Activated B cell treated with CpG ODN at 0.5 μM for 24 hours (primary cell): ENCODE measurements around the gene ATG14. TPM values are rescaled to one million over a fixed set of nuclear protein-coding genes. Genes with fewer than 3 reads are reported as not detected.

Source experiments
- ATAC-seq: fragments of 200-7000 bp; cut with Tn5 transposase; one replicate; pipeline ENCODE4 v1.10.0; 2021; ENCODE audit warnings: low read depth, mild to moderate bottlenecking, moderate library complexity
- CTCF ChIA-PET: fragments of 350-600 bp; sonication (Branson Sonifier 250); formaldehyde crosslinking; loops from one replicate; lab custom pipeline; 2021; ENCODE audit warnings: antibody characterized with exemption; lab: Charles Lee
- POLR2A ChIA-PET: fragments of 350-600 bp; sonication (Branson Sonifier 250); formaldehyde crosslinking; loops from one replicate; lab custom pipeline; 2021; ENCODE audit warnings: antibody characterized with exemption; lab: Charles Lee
- DNase-seq: peaks from one replicate; pipeline ENCODE4 v3.0.0; 2022
- H3K27ac Mint-ChIP-seq: one replicate; pipeline ENCODE4 v1.8.0; 2020; ENCODE audit warnings: mixed read lengths
- H3K27me3 Mint-ChIP-seq: one replicate; pipeline ENCODE4 v1.8.0; 2021; ENCODE audit warnings: mixed read lengths
- H3K36me3 Mint-ChIP-seq: one replicate; pipeline ENCODE4 v1.8.0; 2021; ENCODE audit warnings: low read depth, mixed read lengths
- H3K4me1 Mint-ChIP-seq: one replicate; pipeline ENCODE4 v1.8.0; 2021; ENCODE audit warnings: mixed read lengths
- H3K4me3 Mint-ChIP-seq: one replicate; pipeline ENCODE4 v1.8.0; 2020; ENCODE audit warnings: mild to moderate bottlenecking, mixed read lengths
- H3K9me3 Mint-ChIP-seq: one replicate; pipeline ENCODE4 v1.8.0; 2020; ENCODE audit warnings: mixed read lengths
- CTCF ChIP-seq: fragments of 200-600 bp; IDR thresholded peaks from one replicate; pipeline ENCODE4 v1.8.0; 2022; ENCODE audit warnings: antibody characterized with exemption, mild to moderate bottlenecking
- intact Hi-C: fragments of 100-400 bp; cut with micrococcal nuclease; formaldehyde crosslinking; loops from one replicate; pipeline ENCODE4 v1.15.1; 2024
- total RNA-seq: library from RNA; stranded (reverse); gene quantifications from 2 replicates; pipeline ENCODE4 v1.2.3, GENCODE V29; 2022

ATG14 gene
- total RNA-seq, 1 donor from 2014 or later, result 12.1 TPM

- peaks cover 7% of the 10 kb centered on the region for H3K4me1 Mint-ChIP-seq
- peaks cover 3% of the 10 kb centered on the region for H3K27me3 Mint-ChIP-seq
- POLR2A ChIA-PET, result interaction anchor here (0.6 kb wide), 1 partner anchor 107 kb away, joined by 7 read pairs; no protein-coding TSS in a partner anchor
- H3K9me3 Mint-ChIP-seq, result no peaks in the 10 kb centered on the region
- H3K4me3 Mint-ChIP-seq, result no peak overlapping the region
- H3K36me3 Mint-ChIP-seq, result no peaks in the 10 kb centered on the region
- intact Hi-C loops, result no loop called here
- TF ChIP-seq CTCF, result no peak
- CTCF ChIA-PET, result interaction anchor here (0.6 to 1.5 kb wide), 2 partner anchors 11 to 1631 kb away, joined by 3 to 4 read pairs; no protein-coding TSS in a partner anchor
- H3K27ac Mint-ChIP-seq, result no peak overlapping the region
- DNase-seq (no peak), ATAC-seq (no peak)
These were observed 23.2 kb upstream of the ATG14 start for GRCh38 chr14:55434805-55435174.

- Mint-ChIP-seq H3K27me3 (peaks cover 3% of the 10 kb centered on the region), H3K27ac (no peak overlapping the region), H3K36me3 (no peaks in the 10 kb centered on the region), H3K4me3 (no peak overlapping the region), H3K9me3 (no peaks in the 10 kb centered on the region), H3K4me1 (peaks cover 7% of the 10 kb centered on the region)
- no peak for DNase-seq
- no peak for TF ChIP-seq CTCF
- CTCF ChIA-PET, result interaction anchor here (0.6 to 1.5 kb wide), 2 partner anchors 12 to 1631 kb away, joined by 3 to 4 read pairs; no protein-coding TSS in a partner anchor
- POLR2A ChIA-PET, result interaction anchor here (0.6 kb wide), 1 partner anchor 106 kb away, joined by 7 read pairs; no protein-coding TSS in a partner anchor
- ATAC-seq, result no peak
- intact Hi-C loops, result no loop called here
These were observed 22.5 kb upstream of the ATG14 start for GRCh38 chr14:55433880-55434804.

- TF ChIP-seq CTCF, result no peak
- no peak overlapping the region for H3K4me3 Mint-ChIP-seq
- peaks cover 3% of the 10 kb centered on the region for H3K27me3 Mint-ChIP-seq
- no peaks in the 10 kb centered on the region for H3K9me3 Mint-ChIP-seq
- H3K36me3 Mint-ChIP-seq, result no peaks in the 10 kb centered on the region
- intact Hi-C loops, result no loop called here
- POLR2A ChIA-PET, result interaction anchor here (0.6 kb wide), 1 partner anchor 30 kb away, joined by 7 read pairs; no protein-coding TSS in a partner anchor
- DNase-seq (no peak), ATAC-seq (no peak)
- H3K27ac Mint-ChIP-seq, result no peak overlapping the region
- peaks cover 7% of the 10 kb centered on the region for H3K4me1 Mint-ChIP-seq
- CTCF ChIA-PET, result no interaction called here
These were observed 21.0 kb upstream of the ATG14 start for GRCh38 chr14:55432628-55433027.

GRCh38 chr14:55430024-55430690, 18.5 kb upstream of the ATG14 start:
- ChIA-PET POLR2A (no interaction called here), CTCF (interaction anchor here (0.8 to 1.5 kb wide), 3 partner anchors 16 to 219 kb away, joined by 3 to 4 read pairs (median 3); no protein-coding TSS in a partner anchor)
- H3K9me3 Mint-ChIP-seq, result no peaks in the 10 kb centered on the region
- no peak overlapping the region for H3K4me3 Mint-ChIP-seq
- H3K27me3 Mint-ChIP-seq, result no peaks in the 10 kb centered on the region
- intact Hi-C loops, result loop anchor here (1.0 kb wide), 3 partner anchors 159 to 217 kb away; partner anchors contain the start of gene FBXO34
- no peak for TF ChIP-seq CTCF
- peaks cover 7% of the 10 kb centered on the region for H3K4me1 Mint-ChIP-seq
- H3K27ac Mint-ChIP-seq, result no peak overlapping the region
- ATAC-seq, result peak; percentile 61
- H3K36me3 Mint-ChIP-seq, result no peaks in the 10 kb centered on the region
- DNase-seq, result no peak
